HepG2 (cell line): Measurements from ENCODE around the gene CCND1. TPM values are rescaled to one million over a fixed set of nuclear protein-coding genes. Genes with fewer than 3 reads are reported as not detected.
A peak's percentile ranks its signal among the peaks of the same experiment; 100 is the strongest.

ENCODE experiments used
- ARNTL ChIP-seq: sonication (generic); formaldehyde crosslinking; IDR thresholded peaks from 2 replicates; pipeline ENCODE4 v1.4.0; 2020; ENCODE audit warnings: mild to moderate bottlenecking, missing genetic modification reagents
- GATAD1 ChIP-seq: IDR thresholded peaks from 2 replicates; pipeline ENCODE4 v1.6.1; 2016; ENCODE audit warnings: missing genetic modification reagents, missing compliant biosample characterization
- JUN ChIP-seq: sonication (generic); formaldehyde crosslinking; IDR thresholded peaks from 2 replicates; pipeline ENCODE4 v1.4.0; 2020; ENCODE audit warnings: mild to moderate bottlenecking, missing genetic modification reagents
- JUNB ChIP-seq: sonication (generic); formaldehyde crosslinking; IDR thresholded peaks from 2 replicates; pipeline ENCODE4 v1.8.0; 2022; ENCODE audit warnings: missing genetic modification reagents, mild to moderate bottlenecking, borderline replicate concordance
- JUND ChIP-seq: sonication (generic); formaldehyde crosslinking; IDR thresholded peaks from 2 replicates; pipeline ENCODE4 v1.8.0; 2022; ENCODE audit warnings: mild to moderate bottlenecking, missing genetic modification reagents
- KDM3A ChIP-seq: IDR thresholded peaks from 2 replicates; pipeline ENCODE4 v1.6.1; 2018; ENCODE audit warnings: low read depth, missing compliant biosample characterization
- NFE2L2 ChIP-seq: fragments of 150-350 bp; IDR thresholded peaks from 2 replicates; pipeline ENCODE4 v1.6.1; 2014; ENCODE audit warnings: low read length
- NR2F1 ChIP-seq, 2 experiments: fragments of 450-650 bp in 1 of 2; formaldehyde crosslinking in 1 of 2; IDR thresholded peaks; 2 replicates each; pipeline versions ENCODE4 v1.5.0 to v1.6.1; 2016 to 2020; ENCODE audit warnings: mild to moderate bottlenecking in 1 of 2, missing compliant biosample characterization in 1 of 2, missing genetic modification reagents in 1 of 2, moderate library complexity in 1 of 2
- PTBP1 ChIP-seq: fragments of 200-400 bp; formaldehyde crosslinking; IDR thresholded peaks from 2 replicates; pipeline ENCODE4 v1.6.1; 2018; ENCODE audit warnings: low read length, low read depth; ENCODE audit not compliant: poor library complexity, severe bottlenecking
- REXO4 ChIP-seq: sonication (generic); formaldehyde crosslinking; IDR thresholded peaks from 2 replicates; pipeline ENCODE4 v1.8.0; 2022; ENCODE audit warnings: missing genetic modification reagents, mild to moderate bottlenecking, borderline replicate concordance
- RORA ChIP-seq: sonication (generic); formaldehyde crosslinking; IDR thresholded peaks from 2 replicates; pipeline ENCODE4 v1.5.0; 2020; ENCODE audit warnings: mild to moderate bottlenecking, missing genetic modification reagents, moderate library complexity
- SALL2 ChIP-seq: sonication (generic); formaldehyde crosslinking; IDR thresholded peaks from 2 replicates; pipeline ENCODE4 v1.8.1; 2023; ENCODE audit warnings: mild to moderate bottlenecking, missing genetic modification reagents, inconsistent platforms
- SMYD3 ChIP-seq: sonication (generic); formaldehyde crosslinking; IDR thresholded peaks from 2 replicates; pipeline ENCODE4 v1.8.1; 2023; ENCODE audit warnings: mild to moderate bottlenecking, missing genetic modification reagents
- TBX2 ChIP-seq: sonication (generic); formaldehyde crosslinking; IDR thresholded peaks from 2 replicates; pipeline ENCODE4 v1.5.0; 2020; ENCODE audit warnings: missing genetic modification reagents, mild to moderate bottlenecking, borderline replicate concordance
- TP53 ChIP-seq: sonication (generic); formaldehyde crosslinking; conservative IDR thresholded peaks from 2 replicates; pipeline ENCODE4 v1.4.0; 2020; ENCODE audit warnings: missing genetic modification reagents
- ZBTB20 ChIP-seq: sonication (generic); formaldehyde crosslinking; IDR thresholded peaks from 2 replicates; pipeline ENCODE4 v1.8.1; 2023; ENCODE audit warnings: missing genetic modification reagents, low read depth, mild to moderate bottlenecking, borderline replicate concordance
- ZFP36L2 ChIP-seq: sonication (generic); formaldehyde crosslinking; IDR thresholded peaks from 2 replicates; pipeline ENCODE4 v1.4.0; 2020; ENCODE audit warnings: missing genetic modification reagents
- ZNF121 ChIP-seq: sonication (generic); formaldehyde crosslinking; IDR thresholded peaks from 2 replicates; pipeline ENCODE4 v1.5.0; 2020; ENCODE audit warnings: mild to moderate bottlenecking, missing genetic modification reagents
- ZNF180 ChIP-seq: sonication (generic); formaldehyde crosslinking; IDR thresholded peaks from 2 replicates; pipeline ENCODE4 v1.4.0; 2020; ENCODE audit warnings: low read depth, missing genetic modification reagents, borderline replicate concordance
- ZNF20 ChIP-seq: sonication (generic); formaldehyde crosslinking; IDR thresholded peaks from 2 replicates; pipeline ENCODE4 v1.4.0; 2020; ENCODE audit warnings: mild to moderate bottlenecking, moderate library complexity, missing genetic modification reagents
- ZNF264 ChIP-seq: sonication (generic); formaldehyde crosslinking; IDR thresholded peaks from 2 replicates; pipeline ENCODE4 v1.4.0; 2020; ENCODE audit warnings: missing genetic modification reagents
- ZNF337 ChIP-seq: sonication (generic); formaldehyde crosslinking; IDR thresholded peaks from 2 replicates; pipeline ENCODE4 v1.5.1; 2020; ENCODE audit warnings: missing genetic modification reagents, low read depth, mild to moderate bottlenecking, borderline replicate concordance
- ZNF432 ChIP-seq: sonication (generic); formaldehyde crosslinking; IDR thresholded peaks from 2 replicates; pipeline ENCODE4 v1.5.0; 2020; ENCODE audit warnings: missing genetic modification reagents, mild to moderate bottlenecking, borderline replicate concordance
- polyA plus RNA-seq, 8 experiments: library from polyadenylated mRNA; depleted of rRNA in 3 of 8; stranded (reverse) in 7 of 8; unstranded in 1 of 8; fragments of >200 nt; fragmentation: Illumina TruSeq in 4 of 8; extraction: Trizol in 4 of 8; gene quantifications; 2 replicates each; pipeline versions ENCODE4 v1.2.1 to v1.2.3, GENCODE V29; 2011 to 2016; ENCODE audit warnings: low read depth in 4 of 8, missing spikeins in 1 of 8, mixed read lengths in 1 of 8; ENCODE audit not compliant: insufficient read depth in 1 of 8
- total RNA-seq, 5 experiments: library from RNA; depleted of rRNA; stranded (reverse); fragments of >200 nt; fragmentation: Illumina TruSeq; extraction: Trizol; gene quantifications; 2 replicates each; pipeline ENCODE4 v1.2.3, GENCODE V29; 2016; ENCODE audit warnings: low read depth in 1 of 5
- TF ChIP-seq, protein P1 (sequence below): sonication (generic); formaldehyde crosslinking; IDR thresholded peaks from 2 replicates; pipeline ENCODE4 v1.8.0; 2022; ENCODE audit warnings: mild to moderate bottlenecking, missing genetic modification reagents, borderline replicate concordance
- TF ChIP-seq, protein P2 (sequence below): sonication (generic); formaldehyde crosslinking; IDR thresholded peaks from 2 replicates; pipeline ENCODE4 v1.9.0; 2021; ENCODE audit warnings: missing genetic modification reagents, borderline replicate concordance
- TF ChIP-seq, protein P3 (sequence below): sonication (generic); formaldehyde crosslinking; IDR thresholded peaks from 2 replicates; pipeline ENCODE4 v1.5.0; 2020; ENCODE audit warnings: mild to moderate bottlenecking, missing genetic modification reagents

The CCND1 gene
- total and polyA plus RNA-seq, 2 of the 13 experiments (the other 11 are each of a cell fraction or from before 2014, with no cell fraction given) = 107 to 136 TPM

DNA sequence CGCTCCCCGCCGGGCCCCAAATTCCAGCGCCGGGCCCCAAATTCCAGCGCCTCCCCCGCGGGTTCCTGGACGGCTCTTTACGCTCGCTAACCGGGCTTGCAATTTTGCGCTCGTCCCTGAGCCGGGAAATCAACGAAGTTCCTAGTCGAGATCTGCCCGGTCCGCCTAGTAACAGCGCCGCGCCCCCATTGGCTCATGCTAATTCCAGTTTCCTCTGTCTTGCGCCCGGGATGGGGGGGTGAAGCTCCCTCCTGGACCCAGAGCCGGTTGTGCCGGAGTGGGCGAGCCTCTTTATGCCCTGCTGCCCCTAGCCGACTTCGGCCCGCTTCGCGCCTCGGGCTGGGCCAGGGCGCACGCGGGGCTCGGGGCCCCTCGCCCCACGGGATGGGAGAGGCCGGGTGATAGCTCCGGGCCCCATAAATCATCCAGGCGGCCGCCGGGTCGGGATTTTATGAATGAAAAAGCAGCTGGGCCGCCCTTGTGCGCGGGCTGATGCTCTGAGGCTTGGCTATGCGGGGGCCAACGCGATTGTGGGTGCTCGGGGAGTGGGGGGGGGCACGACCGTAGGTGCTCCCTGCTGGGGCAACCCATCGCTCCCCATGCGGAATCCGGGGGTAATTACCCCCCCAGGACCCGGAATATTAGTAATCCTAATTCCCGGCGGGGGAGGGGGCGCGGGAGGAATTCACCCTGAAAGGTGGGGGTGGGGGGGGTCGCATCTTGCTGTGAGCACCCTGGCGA lies 1.8 kb upstream of the CCND1 start (continued):
- TF ChIP-seq, protein P1, sequence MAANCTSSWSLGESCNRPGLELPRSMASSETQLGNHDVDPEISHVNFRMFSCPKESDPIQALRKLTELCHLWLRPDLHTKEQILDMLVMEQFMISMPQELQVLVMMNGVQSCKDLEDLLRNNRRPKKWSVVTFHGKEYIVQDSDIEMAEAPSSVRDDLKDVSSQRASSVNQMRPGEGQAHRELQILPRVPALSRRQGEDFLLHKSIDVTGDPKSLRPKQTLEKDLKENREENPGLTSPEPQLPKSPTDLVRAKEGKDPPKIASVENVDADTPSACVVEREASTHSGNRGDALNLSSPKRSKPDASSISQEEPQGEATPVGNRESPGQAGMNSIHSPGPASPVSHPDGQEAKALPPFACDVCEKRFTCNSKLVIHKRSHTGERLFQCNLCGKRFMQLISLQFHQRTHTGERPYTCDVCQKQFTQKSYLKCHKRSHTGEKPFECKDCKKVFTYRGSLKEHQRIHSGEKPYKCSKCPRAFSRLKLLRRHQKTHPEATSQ (CRISPR knock-in tag) = no peak
- peak; percentile 38; the same call in 1 of the 2 replicates for TF ChIP-seq ARNTL (CRISPR knock-in tag)
- no peak for TF ChIP-seq ZBTB20 (CRISPR knock-in tag)
- TF ChIP-seq, protein P2, sequence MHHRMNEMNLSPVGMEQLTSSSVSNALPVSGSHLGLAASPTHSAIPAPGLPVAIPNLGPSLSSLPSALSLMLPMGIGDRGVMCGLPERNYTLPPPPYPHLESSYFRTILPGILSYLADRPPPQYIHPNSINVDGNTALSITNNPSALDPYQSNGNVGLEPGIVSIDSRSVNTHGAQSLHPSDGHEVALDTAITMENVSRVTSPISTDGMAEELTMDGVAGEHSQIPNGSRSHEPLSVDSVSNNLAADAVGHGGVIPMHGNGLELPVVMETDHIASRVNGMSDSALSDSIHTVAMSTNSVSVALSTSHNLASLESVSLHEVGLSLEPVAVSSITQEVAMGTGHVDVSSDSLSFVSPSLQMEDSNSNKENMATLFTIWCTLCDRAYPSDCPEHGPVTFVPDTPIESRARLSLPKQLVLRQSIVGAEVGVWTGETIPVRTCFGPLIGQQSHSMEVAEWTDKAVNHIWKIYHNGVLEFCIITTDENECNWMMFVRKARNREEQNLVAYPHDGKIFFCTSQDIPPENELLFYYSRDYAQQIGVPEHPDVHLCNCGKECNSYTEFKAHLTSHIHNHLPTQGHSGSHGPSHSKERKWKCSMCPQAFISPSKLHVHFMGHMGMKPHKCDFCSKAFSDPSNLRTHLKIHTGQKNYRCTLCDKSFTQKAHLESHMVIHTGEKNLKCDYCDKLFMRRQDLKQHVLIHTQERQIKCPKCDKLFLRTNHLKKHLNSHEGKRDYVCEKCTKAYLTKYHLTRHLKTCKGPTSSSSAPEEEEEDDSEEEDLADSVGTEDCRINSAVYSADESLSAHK (CRISPR knock-in tag) = no peak
- TF ChIP-seq TP53 (CRISPR knock-in tag) = no peak
- no peak for TF ChIP-seq ZNF180 (CRISPR knock-in tag)
- no peak for TF ChIP-seq SMYD3
- no peak for TF ChIP-seq ZNF121 (CRISPR knock-in tag)
- TF ChIP-seq ZNF264 (CRISPR knock-in tag) = no peak
- no peak for TF ChIP-seq KDM3A (CRISPR knock-in tag)
- no peak for TF ChIP-seq ZNF337 (CRISPR knock-in tag)
- TF ChIP-seq NFE2L2 = no peak
- no peak for TF ChIP-seq ZNF432 (CRISPR knock-in tag)
- TF ChIP-seq SALL2 = no peak
- no peak for TF ChIP-seq JUN (CRISPR knock-in tag)
- TF ChIP-seq, protein P3, sequence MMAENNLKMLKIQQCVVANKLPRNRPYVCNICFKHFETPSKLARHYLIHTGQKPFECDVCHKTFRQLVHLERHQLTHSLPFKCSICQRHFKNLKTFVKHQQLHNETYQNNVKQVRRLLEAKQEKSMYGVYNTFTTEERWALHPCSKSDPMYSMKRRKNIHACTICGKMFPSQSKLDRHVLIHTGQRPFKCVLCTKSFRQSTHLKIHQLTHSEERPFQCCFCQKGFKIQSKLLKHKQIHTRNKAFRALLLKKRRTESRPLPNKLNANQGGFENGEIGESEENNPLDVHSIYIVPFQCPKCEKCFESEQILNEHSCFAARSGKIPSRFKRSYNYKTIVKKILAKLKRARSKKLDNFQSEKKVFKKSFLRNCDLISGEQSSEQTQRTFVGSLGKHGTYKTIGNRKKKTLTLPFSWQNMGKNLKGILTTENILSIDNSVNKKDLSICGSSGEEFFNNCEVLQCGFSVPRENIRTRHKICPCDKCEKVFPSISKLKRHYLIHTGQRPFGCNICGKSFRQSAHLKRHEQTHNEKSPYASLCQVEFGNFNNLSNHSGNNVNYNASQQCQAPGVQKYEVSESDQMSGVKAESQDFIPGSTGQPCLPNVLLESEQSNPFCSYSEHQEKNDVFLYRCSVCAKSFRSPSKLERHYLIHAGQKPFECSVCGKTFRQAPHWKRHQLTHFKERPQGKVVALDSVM (CRISPR knock-in tag) = no peak
- no peak for TF ChIP-seq JUND (CRISPR knock-in tag)
- no peak for TF ChIP-seq NR2F1 (CRISPR knock-in tag; IDR thresholded peaks at IDR 0.05)
- TF ChIP-seq ZFP36L2 (CRISPR knock-in tag) = no peak
- peak; percentile 47; the same call in 1 of the 2 replicates for TF ChIP-seq TBX2 (CRISPR knock-in tag)
- TF ChIP-seq PTBP1 = no peak
- TF ChIP-seq ZNF20 (CRISPR knock-in tag) = no peak
- no peak for TF ChIP-seq REXO4 (CRISPR knock-in tag)
- TF ChIP-seq JUNB (CRISPR knock-in tag) = no peak
- TF ChIP-seq RORA (CRISPR knock-in tag) = no peak
- TF ChIP-seq GATAD1 = no peak
